Camera-type eye (tissue), 1 donor: ENCODE measurements around the gene JPT2. TPM values are rescaled to one million over a fixed set of nuclear protein-coding genes. Genes with fewer than 3 reads are reported as not detected.

Experiments used
- total RNA-seq: library from RNA; depleted of rRNA; stranded (reverse); fragments of >200 nt; gene quantifications from one replicate; pipeline ENCODE4 v1.2.3, GENCODE V29; 2014

The JPT2 gene, protein sequence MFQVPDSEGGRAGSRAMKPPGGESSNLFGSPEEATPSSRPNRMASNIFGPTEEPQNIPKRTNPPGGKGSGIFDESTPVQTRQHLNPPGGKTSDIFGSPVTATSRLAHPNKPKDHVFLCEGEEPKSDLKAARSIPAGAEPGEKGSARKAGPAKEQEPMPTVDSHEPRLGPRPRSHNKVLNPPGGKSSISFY
- total RNA-seq = 35.5 TPM

GRCh38 chr16:1677942-1678499 is at the start of gene JPT2:
JPT2 (plus strand) TSS chr16:1678279; CDS start chr16:1678313, 34 bp downstream.

GRCh38 chr16:1705688-1706385 is 27.8 kb downstream of the JPT2 start, which contains the start of gene MAPK8IP3:
MAPK8IP3 (plus strand) TSS chr16:1706195; CDS start chr16:1706340, 145 bp downstream.

Other genes starting within 250 kb of the JPT2 start
- 6.9 TPM for gene PERCC1, start 247.2 kb upstream of the JPT2 start, total RNA-seq
- gene CCDC154, start 233.7 kb upstream of the JPT2 start, total RNA-seq = 0.49 TPM
- gene CLCN7, start 203.3 kb upstream of the JPT2 start, total RNA-seq = 47.9 TPM
- gene PTX4, start 189.3 kb upstream of the JPT2 start, total RNA-seq = 1.6 TPM
- 26.3 TPM for gene TELO2, start 184.9 kb upstream of the JPT2 start, total RNA-seq
- 9.6 TPM for gene TMEM204, start 144.6 kb upstream of the JPT2 start, total RNA-seq
- 73.1 TPM for gene IFT140, start 66.2 kb upstream of the JPT2 start, total RNA-seq
- gene CRAMP1, start 65.9 kb upstream of the JPT2 start, total RNA-seq = 17.8 TPM
- 107 TPM for gene MAPK8IP3, start 27.9 kb downstream of the JPT2 start, total RNA-seq
- gene NME3, start 93.3 kb downstream of the JPT2 start, total RNA-seq = 52.0 TPM
- 16.1 TPM for gene EME2, start 94.5 kb downstream of the JPT2 start, total RNA-seq
- gene MRPS34, start 94.9 kb downstream of the JPT2 start, total RNA-seq = 48.4 TPM
- gene SPSB3, start 104.3 kb downstream of the JPT2 start, total RNA-seq = 93.1 TPM
- 56.1 TPM for gene NUBP2, start 104.7 kb downstream of the JPT2 start, total RNA-seq
- gene IGFALS, start 115.4 kb downstream of the JPT2 start, total RNA-seq = 0.55 TPM
- 55.9 TPM for gene HAGH, start 148.5 kb downstream of the JPT2 start, total RNA-seq
- gene FAHD1, start 148.9 kb downstream of the JPT2 start, total RNA-seq = 35.6 TPM
- gene MEIOB, start 193.9 kb downstream of the JPT2 start, total RNA-seq = 0.60 TPM
- 0.38 TPM for gene HS3ST6, start 240.1 kb downstream of the JPT2 start, total RNA-seq